ENCODE data around the gene ZNF595.

ZNF595 gene

DNA sequence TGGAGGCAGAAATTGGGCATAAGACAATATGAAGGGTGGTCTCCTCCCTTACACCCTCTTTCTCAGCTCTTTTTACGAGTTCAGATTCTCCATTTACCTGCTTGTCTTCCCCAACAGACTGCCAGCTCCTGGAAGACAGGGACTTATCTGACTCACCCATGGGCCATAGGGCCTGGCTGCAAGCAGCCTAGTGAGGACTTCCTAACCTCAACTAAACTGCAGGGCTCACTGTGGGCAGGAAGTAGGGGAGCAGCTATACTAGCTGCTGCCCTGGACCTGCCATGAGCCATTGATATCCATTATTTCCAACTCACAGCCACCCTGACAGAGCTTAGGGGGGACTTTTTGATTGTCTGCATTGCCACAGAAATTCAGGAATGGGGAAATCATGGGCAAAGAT is 59.6 kb downstream of the ZNF595 start:
- Histone ChIP-seq H3K36me3 (ENCODE audit: insufficient read depth, low read length) (no peaks in the 10 kb centered on the region), H3K9me3 (ENCODE audit: low read length) (no peaks in the 10 kb centered on the region), H3F3A (ENCODE audit: insufficient read depth, low read length) (no peaks in the 10 kb centered on the region), H3K4me1 (ENCODE audit: insufficient read depth, low read length, severe bottlenecking) (no peaks in the 10 kb centered on the region), H2AFZ (ENCODE audit: low read length) (no peak overlapping the region), H3K4me2 (ENCODE audit: low read length) (no peak overlapping the region), H3K27me3 (ENCODE audit: insufficient read depth, low read length) (no peaks in the 10 kb centered on the region), H3K4me3 (ENCODE audit: low read depth, low read length, poor library complexity, severe bottlenecking) (no peak overlapping the region), H4K20me1 (ENCODE audit: insufficient read depth, low read length) (no peaks in the 10 kb centered on the region), H3K9me2 (ENCODE audit: low read depth, low read length) (no peaks in the 10 kb centered on the region), H3K27ac (ENCODE audit: low read depth, low read length, poor library complexity, severe bottlenecking) (no peak overlapping the region), H3K79me2 (ENCODE audit: insufficient read depth, low read length) (no peaks in the 10 kb centered on the region), H3K9ac (ENCODE audit: low read length) (no peak overlapping the region)
- no peak for TF ChIP-seq EZH2 (IDR thresholded peaks at IDR 0.05; ENCODE audit: borderline replicate concordance, low read length)
- TF ChIP-seq, protein P1, sequence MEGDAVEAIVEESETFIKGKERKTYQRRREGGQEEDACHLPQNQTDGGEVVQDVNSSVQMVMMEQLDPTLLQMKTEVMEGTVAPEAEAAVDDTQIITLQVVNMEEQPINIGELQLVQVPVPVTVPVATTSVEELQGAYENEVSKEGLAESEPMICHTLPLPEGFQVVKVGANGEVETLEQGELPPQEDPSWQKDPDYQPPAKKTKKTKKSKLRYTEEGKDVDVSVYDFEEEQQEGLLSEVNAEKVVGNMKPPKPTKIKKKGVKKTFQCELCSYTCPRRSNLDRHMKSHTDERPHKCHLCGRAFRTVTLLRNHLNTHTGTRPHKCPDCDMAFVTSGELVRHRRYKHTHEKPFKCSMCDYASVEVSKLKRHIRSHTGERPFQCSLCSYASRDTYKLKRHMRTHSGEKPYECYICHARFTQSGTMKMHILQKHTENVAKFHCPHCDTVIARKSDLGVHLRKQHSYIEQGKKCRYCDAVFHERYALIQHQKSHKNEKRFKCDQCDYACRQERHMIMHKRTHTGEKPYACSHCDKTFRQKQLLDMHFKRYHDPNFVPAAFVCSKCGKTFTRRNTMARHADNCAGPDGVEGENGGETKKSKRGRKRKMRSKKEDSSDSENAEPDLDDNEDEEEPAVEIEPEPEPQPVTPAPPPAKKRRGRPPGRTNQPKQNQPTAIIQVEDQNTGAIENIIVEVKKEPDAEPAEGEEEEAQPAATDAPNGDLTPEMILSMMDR (IDR thresholded peaks at IDR 0.05; ENCODE audit: low read length): no peak

DNA sequence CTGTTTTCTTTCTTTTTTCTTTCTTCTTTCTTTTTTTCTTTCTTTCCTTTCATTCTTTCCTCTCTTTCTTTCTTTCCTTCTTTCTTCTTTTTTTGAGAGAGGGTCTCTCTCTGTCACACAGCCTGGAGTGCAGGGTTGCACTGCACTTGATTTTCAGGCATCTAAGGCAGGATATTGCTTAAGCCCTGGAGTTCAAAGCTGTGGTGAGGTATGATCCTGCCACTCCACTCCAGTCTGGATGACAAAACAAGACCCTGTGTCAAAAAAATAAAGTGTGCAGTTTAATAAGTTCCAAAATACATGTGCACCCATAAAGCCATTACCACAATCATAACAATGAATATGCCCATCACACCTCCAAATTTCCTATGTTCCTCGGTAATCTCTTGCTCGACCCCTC is 60.6 kb downstream of the ZNF595 start:
- Histone ChIP-seq H4K20me1 (ENCODE audit: insufficient read depth, low read length) (no peaks in the 10 kb centered on the region), H3K9me2 (ENCODE audit: low read depth, low read length) (no peaks in the 10 kb centered on the region), H3K9ac (ENCODE audit: low read length) (no peak overlapping the region), H3F3A (ENCODE audit: insufficient read depth, low read length) (no peaks in the 10 kb centered on the region), H3K9me3 (ENCODE audit: low read length) (no peaks in the 10 kb centered on the region), H3K4me1 (ENCODE audit: insufficient read depth, low read length, severe bottlenecking) (no peaks in the 10 kb centered on the region), H3K4me2 (ENCODE audit: low read length) (no peak overlapping the region), H3K27ac (ENCODE audit: low read depth, low read length, poor library complexity, severe bottlenecking) (no peak overlapping the region), H3K79me2 (ENCODE audit: insufficient read depth, low read length) (no peaks in the 10 kb centered on the region), H3K4me3 (ENCODE audit: low read depth, low read length, poor library complexity, severe bottlenecking) (no peak overlapping the region), H3K27me3 (ENCODE audit: insufficient read depth, low read length) (no peaks in the 10 kb centered on the region), H2AFZ (ENCODE audit: low read length) (no peak overlapping the region), H3K36me3 (ENCODE audit: insufficient read depth, low read length) (no peaks in the 10 kb centered on the region)
- TF ChIP-seq, protein P1 (IDR thresholded peaks at IDR 0.05; ENCODE audit: low read length): no peak
- TF ChIP-seq EZH2 (IDR thresholded peaks at IDR 0.05; ENCODE audit: borderline replicate concordance, low read length): no peak

DNA sequence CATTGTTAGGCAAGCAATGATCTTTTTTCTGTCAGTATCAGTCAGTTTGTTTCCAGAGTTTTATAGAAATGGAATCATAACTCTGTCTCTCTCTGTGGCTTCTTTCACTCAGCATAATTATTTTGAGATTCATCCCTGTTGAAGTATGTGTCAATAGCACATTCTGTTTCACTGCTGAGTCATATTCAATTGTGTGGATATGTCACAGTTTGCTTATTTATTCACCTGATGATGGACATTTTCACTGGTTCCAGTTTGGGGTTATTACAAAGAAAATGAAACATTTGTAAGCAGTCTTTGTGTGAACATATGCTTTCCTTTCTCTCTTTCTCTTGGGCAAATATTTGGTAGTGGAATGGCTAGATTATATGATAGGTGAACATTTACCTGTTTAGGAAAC is 61.0 kb downstream of the ZNF595 start:
- Histone ChIP-seq H2AFZ (ENCODE audit: low read length) (no peak overlapping the region), H3K9me2 (ENCODE audit: low read depth, low read length) (no peaks in the 10 kb centered on the region), H3K9ac (ENCODE audit: low read length) (no peak overlapping the region), H3K36me3 (ENCODE audit: insufficient read depth, low read length) (no peaks in the 10 kb centered on the region), H3K27ac (ENCODE audit: low read depth, low read length, poor library complexity, severe bottlenecking) (no peak overlapping the region), H3K9me3 (ENCODE audit: low read length) (no peaks in the 10 kb centered on the region), H3F3A (ENCODE audit: insufficient read depth, low read length) (no peaks in the 10 kb centered on the region), H3K79me2 (ENCODE audit: insufficient read depth, low read length) (no peaks in the 10 kb centered on the region), H3K27me3 (ENCODE audit: insufficient read depth, low read length) (no peaks in the 10 kb centered on the region), H3K4me3 (ENCODE audit: low read depth, low read length, poor library complexity, severe bottlenecking) (no peak overlapping the region), H3K4me1 (ENCODE audit: insufficient read depth, low read length, severe bottlenecking) (no peaks in the 10 kb centered on the region), H3K4me2 (ENCODE audit: low read length) (no peak overlapping the region), H4K20me1 (ENCODE audit: insufficient read depth, low read length) (no peaks in the 10 kb centered on the region)
- TF ChIP-seq EZH2 (IDR thresholded peaks at IDR 0.05; ENCODE audit: borderline replicate concordance, low read length): no peak
- TF ChIP-seq, protein P1 (IDR thresholded peaks at IDR 0.05; ENCODE audit: low read length): no peak

Measured in OCI-LY1 (cell line).